Stimulated activated CD8-positive, alpha-beta memory T cell treated with anti-CD3 and anti-CD28 coated beads, Interleukin-4, amount 100 ng/mL, for 24 hours (primary cell): ENCODE results near the gene GALNS.

Source experiments
- DNase-seq: peaks from one replicate; pipeline ENCODE4 v3.0.0-alpha.2; 2020; ENCODE audit warnings: low read depth

GALNS gene

GRCh38 chr16:88876942-88877526 lies 20.3 kb upstream of the GALNS start:
- no peak for DNase-seq

GRCh38 chr16:88875703-88876234 lies 19.0 kb upstream of the GALNS start:
- DNase-seq = no peak

GRCh38 chr16:88874938-88875599 lies 18.3 kb upstream of the GALNS start:
- DNase-seq = no peak

GRCh38 chr16:88872650-88873331 lies 16.0 kb upstream of the GALNS start:
- DNase-seq = no peak

- DNase-seq = no peak
Measured at GRCh38 chr16:88871730-88872416, 15.1 kb upstream of the GALNS start.

- no peak for DNase-seq
Measured at GRCh38 chr16:88871349-88871702, 14.6 kb upstream of the GALNS start.

GRCh38 chr16:88870608-88871348 lies 14.0 kb upstream of the GALNS start:
- DNase-seq = no peak

GRCh38 chr16:88869673-88869980 lies 12.9 kb upstream of the GALNS start:
- no peak for DNase-seq

- DNase-seq = no peak
Measured at GRCh38 chr16:88868974-88869672, 12.4 kb upstream of the GALNS start.

- no peak for DNase-seq
Measured at GRCh38 chr16:88867581-88868246, 11.0 kb upstream of the GALNS start.

GRCh38 chr16:88866151-88866920 lies 9.6 kb upstream of the GALNS start, which contains the start of gene PABPN1L:
Gene PABPN1L, minus strand, starts transcription at chr16:88866660. Its CDS starts 54 bp downstream, at chr16:88866606.
- no peak for DNase-seq

- DNase-seq = no peak
Measured at GRCh38 chr16:88865742-88866141, 9.0 kb upstream of the GALNS start.

- DNase-seq = no peak
Measured at GRCh38 chr16:88865310-88865709, 8.6 kb upstream of the GALNS start.

GRCh38 chr16:88864521-88864920 lies 7.8 kb upstream of the GALNS start:
- no peak for DNase-seq

GRCh38 chr16:88864099-88864498 lies 7.4 kb upstream of the GALNS start:
- DNase-seq = no peak

- DNase-seq = no peak
Measured at GRCh38 chr16:88863426-88863825, 6.7 kb upstream of the GALNS start.

- no peak for DNase-seq
Measured at GRCh38 chr16:88862968-88863367, 6.2 kb upstream of the GALNS start.

GRCh38 chr16:88861359-88861758 lies 4.6 kb upstream of the GALNS start:
- DNase-seq = no peak

GRCh38 chr16:88859381-88860091 lies 2.8 kb upstream of the GALNS start:
- DNase-seq = no peak
